GM12878 (cell line): ENCODE measurements around the gene WDR77. TPM values are rescaled to one million over a fixed set of nuclear protein-coding genes. Genes with fewer than 3 reads are reported as not detected.

Experiments
- ATAC-seq: fragments of 200-7000 bp; cut with Tn5 transposase; 3 replicates; pipeline ENCODE4 v1.9.1; 2020; ENCODE audit warnings: mild to moderate bottlenecking, moderate library complexity
- BruUV-seq: library from RNA; stranded (reverse); fragments of 400-500 nt; replicated peaks from 2 replicates; lab custom pipeline; 2021; lab: Mats Ljungman, UMichigan
- CTCF ChIA-PET: fragments of 300-600 bp; sonication (Branson Sonifier 250); formaldehyde crosslinking; extraction: SDS; loops from one replicate; lab custom pipeline; 2021; ENCODE audit warnings: inconsistent platforms; lab: Yijun Ruan, JAX
- POLR2A ChIA-PET: fragments of 350-600 bp; formaldehyde crosslinking; extraction: SDS; loops from one replicate; lab custom pipeline; 2021; ENCODE audit warnings: inconsistent platforms; lab: Charles Lee
- RAD21 ChIA-PET: fragments of 300-600 bp; sonication (Branson Sonifier 250); formaldehyde crosslinking; loops from one replicate; lab custom pipeline; 2023; ENCODE audit warnings: antibody characterized with exemption; ENCODE audit not compliant: unreplicated experiment; lab: Charles Lee
- SMC1A ChIA-PET: fragments of 300-600 bp; sonication (Branson Sonifier 250); formaldehyde crosslinking; loops from one replicate; lab custom pipeline; 2023; ENCODE audit not compliant: unreplicated experiment, uncharacterized antibody; lab: Charles Lee
- DNase-seq: peaks from one replicate; pipeline ENCODE4 v3.0.0-alpha.2; 2011; ENCODE audit warnings: low read depth, low spot score
- FAIRE-seq: peaks from 3 replicates; lab custom pipeline; 2011; peaks lifted over from hg19 to GRCh38; lab: Jason Lieb, UNC
- H2AFZ ChIP-seq: 2 replicates; pipeline ENCODE4 v1.6.0; 2011; ENCODE audit warnings: low read depth, low read length, control low read depth; ENCODE audit not compliant: control insufficient read depth
- H3K27ac ChIP-seq: 2 replicates; pipeline ENCODE4 v1.5.1; 2011; ENCODE audit warnings: control low read depth; ENCODE audit not compliant: control insufficient read depth, insufficient read depth
- H3K27me3 ChIP-seq, 2 experiments: replicated peaks in 1 of 2; 2 replicates each; pipeline versions ENCODE4 v1.6.0 to v1.6.1; 2011; ENCODE audit warnings: low read length in 1 of 2; ENCODE audit not compliant: control insufficient read depth in 2 of 2, insufficient read depth in 2 of 2
- H3K36me3 ChIP-seq, 2 experiments: 2 replicates each; pipeline ENCODE4 v1.5.1; 2011; ENCODE audit warnings: low read length in 1 of 2; ENCODE audit not compliant: control insufficient read depth in 2 of 2, insufficient read depth in 2 of 2
- H3K4me1 ChIP-seq: 2 replicates; pipeline ENCODE4 v1.6.1; 2011; ENCODE audit warnings: mild to moderate bottlenecking, low read length, moderate library complexity, mixed read lengths; ENCODE audit not compliant: control insufficient read depth, insufficient read depth
- H3K4me2 ChIP-seq: 2 replicates; pipeline ENCODE4 v1.6.0; 2011; ENCODE audit warnings: control low read depth; ENCODE audit not compliant: control insufficient read depth, insufficient read depth
- H3K4me3 ChIP-seq: fragments of 200-600 bp; sonication (generic); 2 replicates; pipeline ENCODE4 v1.5.1; 2016
- H3K79me2 ChIP-seq: 2 replicates; pipeline ENCODE4 v1.6.0; 2011; ENCODE audit warnings: low read length; ENCODE audit not compliant: control insufficient read depth, insufficient read depth
- H3K9ac ChIP-seq: 2 replicates; pipeline ENCODE4 v1.8.0; 2011; ENCODE audit warnings: low read length, control low read depth, mixed read lengths; ENCODE audit not compliant: control insufficient read depth, insufficient read depth
- H3K9me3 ChIP-seq: replicated peaks from 3 replicates; pipeline ENCODE4 v1.5.1; 2011; ENCODE audit warnings: mild to moderate bottlenecking, low read length; ENCODE audit not compliant: control insufficient read depth, insufficient read depth
- H4K20me1 ChIP-seq: 2 replicates; pipeline ENCODE4 v1.6.0; 2011; ENCODE audit not compliant: control insufficient read depth, insufficient read depth
- BCLAF1 ChIP-seq: fragments of 450-650 bp; IDR thresholded peaks from 2 replicates; pipeline ENCODE4 v1.6.1; 2017; ENCODE audit warnings: antibody characterized with exemption, mild to moderate bottlenecking, moderate library complexity
- CEBPB ChIP-seq, 2 experiments: fragments of 150-350 bp in 1 of 2; IDR thresholded peaks; 2 replicates each; pipeline ENCODE4 v1.6.1; 2012 to 2014; ENCODE audit warnings: low read depth in 2 of 2, low read length in 2 of 2, borderline replicate concordance in 1 of 2, inconsistent platforms in 1 of 2
- HCFC1 ChIP-seq: fragments of 150-350 bp; IDR thresholded peaks from 2 replicates; pipeline ENCODE4 v1.6.1; 2014; ENCODE audit warnings: low read length
- HDAC6 ChIP-seq: fragments of 200-600 bp; sonication (generic); IDR thresholded peaks from one replicate; pipeline ENCODE4 v1.8.0; 2017; ENCODE audit warnings: antibody characterized with exemption; ENCODE audit not compliant: unreplicated experiment
- MEF2B ChIP-seq: fragments of 450-650 bp; IDR thresholded peaks from 2 replicates; pipeline ENCODE4 v1.6.1; 2018; ENCODE audit warnings: mild to moderate bottlenecking, moderate library complexity; ENCODE audit not compliant: partially characterized antibody, poor library complexity, severe bottlenecking
- PKNOX1 ChIP-seq: fragments of 450-650 bp; IDR thresholded peaks from 2 replicates; pipeline ENCODE4 v1.6.1; 2016; ENCODE audit warnings: mild to moderate bottlenecking
- RBBP5 ChIP-seq: fragments of 200-600 bp; sonication (generic); conservative IDR thresholded peaks from 2 replicates; pipeline ENCODE4 v1.6.1; 2016
- ZBTB4 ChIP-seq: fragments of 450-650 bp; formaldehyde crosslinking; IDR thresholded peaks from 2 replicates; pipeline ENCODE4 v1.4.0; 2022; ENCODE audit warnings: mild to moderate bottlenecking, moderate library complexity
- ZNF384 ChIP-seq: IDR thresholded peaks from 2 replicates; pipeline ENCODE4 v1.6.1; 2012; ENCODE audit warnings: low read depth, mild to moderate bottlenecking, low read length, improper control_type of control experiment, borderline replicate concordance
- WGBS: methylation state at CpG from one replicate; pipeline ENCODE4 v1.1.6; 2016; ENCODE audit warnings: low lambda C conversion rate; ENCODE audit not compliant: insufficient replicate concordance, insufficient coverage; ENCODE audit errors: missing lambda C conversion rate; 5-methylcytosine and 5-hydroxymethylcytosine counted together
- in situ Hi-C: fragments of 300-500 bp; cut with MboI; formaldehyde crosslinking; loops from 9 replicates; pipeline ENCODE4 v1.14.3; 2018; ENCODE audit warnings: mixed read lengths
- intact Hi-C: fragments of 100-400 bp; cut with micrococcal nuclease; formaldehyde crosslinking; loops from one replicate; pipeline ENCODE4 v1.14.2; 2022; ENCODE audit not compliant: unreplicated experiment
- polyA plus RNA-seq, 11 experiments: library from polyadenylated mRNA; depleted of rRNA in 4 of 11; unstranded in 6 of 11; stranded (reverse) in 5 of 11; fragments of >200 nt; fragmentation: Nextera tagmentation in 4 of 11; fragmentation: Illumina TruSeq in 1 of 11; extraction: Ambion mirVana in 4 of 11; extraction: Trizol in 1 of 11; gene quantifications; 1 replicate in 1 of 11; 2 replicates in 10 of 11; pipeline versions ENCODE4 v1.2.1 to v1.2.3, GENCODE V29; 2011 to 2016; ENCODE audit warnings: inconsistent platforms in 2 of 11, missing spikeins in 2 of 11, low read depth in 1 of 11
- total RNA-seq, 4 experiments: library from RNA; depleted of rRNA in 3 of 4; stranded (reverse); fragments of >200 nt in 3 of 4; fragmentation: Illumina TruSeq in 1 of 4; extraction: Trizol in 1 of 4; gene quantifications; 2 replicates each; pipeline versions ENCODE4 v1.2.1 to v1.2.3, GENCODE V29; 2013 to 2021
- TF ChIP-seq, protein P1 (sequence below): IDR thresholded peaks from 2 replicates; pipeline ENCODE4 v1.6.1; 2012; ENCODE audit warnings: low read depth, low read length, improper control_type of control experiment

Gene WDR77
- total and polyA plus RNA-seq, 10 of the 15 experiments (the other 5 are each of a cell fraction or from before 2014, with no cell fraction given): 12.7 to 167 (median 67.1) TPM

- SMC1A ChIA-PET: interaction anchor here (0.9 to 12.1 kb wide), 5 partner anchors 24 to 228 kb away, joined by 3 to 128 read pairs (median 3); no protein-coding TSS in a partner anchor
Observed at GRCh38 chr1:111474521-111474920, 25.5 kb upstream of the WDR77 start.

More at GRCh38 chr1:111474521-111474920, 25.5 kb upstream of the WDR77 start:
- H3K27ac ChIP-seq: no peak overlapping the region
- no peak overlapping the region for H3K9ac ChIP-seq
- CTCF ChIA-PET: interaction anchor here (1.7 to 8.7 kb wide), 3 partner anchors 12 to 293 kb away, joined by 4 to 119 read pairs (median 59); no protein-coding TSS in a partner anchor
- ATAC-seq (no peak), DNase-seq (no peak), FAIRE-seq (no peak)
- in situ Hi-C loops: no loop called here
- 98% methylated on average over 4 of the region's 4 CpGs for WGBS
- H2AFZ ChIP-seq: no peak overlapping the region
- H3K4me1 ChIP-seq: peaks cover 43% of the 10 kb centered on the region
- no peaks in the 10 kb centered on the region; the same call in 2 of the 3 replicates for H3K9me3 ChIP-seq
- intact Hi-C loops: loop anchor here (10.0 kb wide), 2 partner anchors 60 to 250 kb away; partner anchors contain the start of gene CHI3L2
- BruUV-seq: no TSS peak
- no peak overlapping the region for H3K4me2 ChIP-seq
- H4K20me1 ChIP-seq: no peaks in the 10 kb centered on the region
- POLR2A ChIA-PET: no interaction called here
- H3K4me3 ChIP-seq: no peak overlapping the region
- no peak for TF ChIP-seq HCFC1
- no peak for TF ChIP-seq BCLAF1
- no peak for TF ChIP-seq CEBPB (IDR thresholded peaks at IDR 0.05; ENCODE audit: borderline replicate concordance in 1 of 2, low read depth in 2 of 2, low read length in 2 of 2)
- no peak for TF ChIP-seq MEF2B
- no peak for TF ChIP-seq ZNF384
- TF ChIP-seq ZBTB4 (CRISPR knock-in tag): no peak
- TF ChIP-seq, protein P1, sequence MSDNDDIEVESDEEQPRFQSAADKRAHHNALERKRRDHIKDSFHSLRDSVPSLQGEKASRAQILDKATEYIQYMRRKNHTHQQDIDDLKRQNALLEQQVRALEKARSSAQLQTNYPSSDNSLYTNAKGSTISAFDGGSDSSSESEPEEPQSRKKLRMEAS: no peak
- no peak for TF ChIP-seq RBBP5
- no peak for TF ChIP-seq PKNOX1
- no peak for TF ChIP-seq HDAC6
- no peaks in the 10 kb centered on the region for H3K79me2 ChIP-seq
- RAD21 ChIA-PET: interaction anchor here (0.8 to 5.5 kb wide), 2 partner anchors 26 to 32 kb away, joined by 3 to 48 read pairs; partner anchors contain the start of gene WDR77
- 0 out of 4 replicates have a peak, but pooled peaks cover 0 to 3% of the 10 kb centered on the region in 2 experiments for H3K36me3 ChIP-seq
- no peaks in the 10 kb centered on the region for H3K27me3 ChIP-seq
